Jurkat, Clone E6-1 (cell line): ENCODE data around the gene HOXA10.

Experiments used
- DNase-seq: peaks from one replicate; pipeline ENCODE4 v3.0.0-alpha.2; 2011; ENCODE audit warnings: low read depth, low spot score
- H3K4me3 ChIP-seq: 2 replicates; pipeline ENCODE4 v1.5.1; 2011; ENCODE audit warnings: mild to moderate bottlenecking, low read length, control low read depth, moderate library complexity

Gene HOXA10

GRCh38 chr7:27182285-27182841 lies 8.2 kb upstream of the HOXA10 start:
- H3K4me3 ChIP-seq = no peak overlapping the region

DNA sequence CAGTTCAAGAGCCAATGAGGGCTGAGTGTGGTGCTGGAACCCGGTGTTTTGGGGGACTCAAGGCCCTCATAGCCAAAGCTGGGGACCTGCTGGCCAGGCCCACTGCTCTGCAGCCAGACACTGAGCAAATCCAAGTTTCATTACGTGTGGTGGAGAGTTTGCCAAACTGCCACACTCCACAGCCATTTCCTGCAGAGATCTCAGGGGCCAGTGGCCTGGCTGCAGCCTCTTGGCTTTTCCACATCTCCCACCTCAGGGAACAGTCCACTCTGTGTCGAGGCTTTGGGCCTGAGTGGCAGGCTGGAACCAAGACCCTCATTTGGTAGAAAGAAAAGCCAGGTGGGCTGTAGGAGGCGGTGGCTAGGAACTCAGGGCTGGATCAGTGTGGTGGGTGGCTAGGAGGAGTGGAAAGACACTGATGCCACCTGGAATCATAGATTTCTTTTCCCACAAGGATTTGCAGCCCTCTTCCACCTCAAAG lies 7.7 kb upstream of the HOXA10 start:
- no peak for DNase-seq
- H3K4me3 ChIP-seq = no peak overlapping the region

More at GRCh38 chr7:27182285-27182841, 8.2 kb upstream of the HOXA10 start:
- no peak for DNase-seq

GRCh38 chr7:27180431-27181420 lies 6.6 kb upstream of the HOXA10 start:
- no peak for DNase-seq
- no peak overlapping the region for H3K4me3 ChIP-seq

- peak; percentile 31 for DNase-seq
- no peak overlapping the region for H3K4me3 ChIP-seq
These were observed 5.6 kb upstream of the HOXA10 start for GRCh38 chr7:27179503-27180430.

DNA sequence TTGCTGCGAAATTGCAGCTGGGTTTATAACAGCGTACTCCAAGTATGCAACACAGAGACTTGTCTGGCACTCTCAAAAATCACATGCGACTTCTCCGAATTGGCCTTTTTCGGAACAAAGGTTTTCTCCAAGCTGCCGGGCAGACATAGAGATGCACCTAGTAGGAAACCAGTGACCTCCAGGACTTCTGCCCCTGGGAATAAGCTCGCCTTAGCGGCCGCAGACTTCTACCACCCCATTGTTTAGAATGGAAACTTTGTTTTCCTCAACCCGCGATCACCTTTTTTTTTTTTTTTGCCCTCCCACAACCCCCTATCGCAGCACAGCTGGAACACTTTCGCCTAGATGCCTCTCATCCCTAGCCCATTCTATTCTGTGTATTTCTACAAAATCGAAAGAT lies 4.9 kb upstream of the HOXA10 start:
- no peak for DNase-seq
- no peak overlapping the region for H3K4me3 ChIP-seq

DNA sequence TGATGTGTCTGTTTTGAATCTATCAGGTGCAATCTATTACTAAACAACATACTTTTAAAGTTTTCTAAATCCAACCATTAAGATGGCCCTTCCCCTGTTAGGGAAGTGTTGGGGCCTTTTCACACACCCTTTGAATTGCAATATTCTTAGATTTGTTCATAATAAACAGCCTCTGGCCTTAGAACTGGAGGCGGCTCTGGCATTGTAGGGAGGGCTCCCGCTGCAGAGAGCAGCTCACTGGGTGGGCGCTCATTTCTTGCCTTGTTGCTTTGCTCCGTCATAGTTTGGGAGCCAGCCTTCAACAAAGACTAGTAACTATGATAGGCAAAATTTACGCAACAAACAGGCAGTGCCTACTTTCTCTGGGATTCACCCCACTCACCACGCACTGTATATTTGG lies 4.2 kb upstream of the HOXA10 start:
- H3K4me3 ChIP-seq = no peak overlapping the region

DNA sequence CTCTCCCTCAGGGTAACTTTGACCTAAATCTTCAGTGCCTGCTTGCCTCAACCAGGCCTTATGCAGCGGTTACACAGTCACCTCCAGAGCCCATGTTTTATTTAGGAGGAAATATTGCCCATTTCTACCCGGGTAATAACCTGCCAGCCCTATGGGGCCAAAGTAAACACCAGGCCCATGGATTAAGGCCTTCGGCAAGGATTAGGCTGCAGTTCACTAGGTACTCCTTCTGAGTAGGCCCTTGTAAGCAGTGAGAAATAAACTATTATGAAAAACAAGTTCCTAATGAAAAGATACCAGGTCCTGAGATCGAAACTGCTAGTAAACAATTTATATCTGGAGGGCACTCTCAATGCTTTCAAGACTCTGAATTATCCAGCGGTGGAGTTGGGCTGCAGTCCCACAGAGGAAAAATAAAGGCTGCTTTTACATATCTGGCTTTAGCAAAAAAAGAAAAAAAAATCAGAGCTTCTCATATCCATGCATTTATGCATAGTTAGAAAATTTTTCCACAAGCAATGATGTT lies 3.7 kb upstream of the HOXA10 start:
- no peak overlapping the region for H3K4me3 ChIP-seq
- no peak for DNase-seq

More for the DNA sequence above, 4.2 kb upstream of the HOXA10 start:
- no peak for DNase-seq

- no peak overlapping the region for H3K4me3 ChIP-seq
These were observed 3.1 kb upstream of the HOXA10 start for GRCh38 chr7:27176962-27177794.

DNA sequence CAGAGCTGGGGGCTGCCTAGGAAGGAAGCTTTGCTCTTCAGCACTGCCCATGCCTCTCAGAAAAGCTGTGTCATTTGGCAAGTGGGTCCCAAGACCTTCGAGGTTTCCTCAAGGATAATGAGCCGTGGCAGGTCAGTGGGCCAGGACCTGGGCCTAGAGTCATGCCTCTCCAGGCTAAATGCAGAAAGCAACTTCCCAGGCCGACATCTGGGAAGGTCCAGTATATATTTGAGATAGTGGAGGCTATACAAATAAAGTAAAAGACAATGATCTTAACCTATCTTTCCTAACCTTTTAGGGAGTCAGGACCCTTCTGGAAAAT lies 2.4 kb upstream of the HOXA10 start:
- no peak overlapping the region for H3K4me3 ChIP-seq
- DNase-seq = no peak

More at GRCh38 chr7:27176962-27177794, 3.1 kb upstream of the HOXA10 start:
- no peak for DNase-seq

GRCh38 chr7:27175626-27176523 lies 1.8 kb upstream of the HOXA10 start:
- DNase-seq = no peak
- H3K4me3 ChIP-seq = no peak overlapping the region

DNA sequence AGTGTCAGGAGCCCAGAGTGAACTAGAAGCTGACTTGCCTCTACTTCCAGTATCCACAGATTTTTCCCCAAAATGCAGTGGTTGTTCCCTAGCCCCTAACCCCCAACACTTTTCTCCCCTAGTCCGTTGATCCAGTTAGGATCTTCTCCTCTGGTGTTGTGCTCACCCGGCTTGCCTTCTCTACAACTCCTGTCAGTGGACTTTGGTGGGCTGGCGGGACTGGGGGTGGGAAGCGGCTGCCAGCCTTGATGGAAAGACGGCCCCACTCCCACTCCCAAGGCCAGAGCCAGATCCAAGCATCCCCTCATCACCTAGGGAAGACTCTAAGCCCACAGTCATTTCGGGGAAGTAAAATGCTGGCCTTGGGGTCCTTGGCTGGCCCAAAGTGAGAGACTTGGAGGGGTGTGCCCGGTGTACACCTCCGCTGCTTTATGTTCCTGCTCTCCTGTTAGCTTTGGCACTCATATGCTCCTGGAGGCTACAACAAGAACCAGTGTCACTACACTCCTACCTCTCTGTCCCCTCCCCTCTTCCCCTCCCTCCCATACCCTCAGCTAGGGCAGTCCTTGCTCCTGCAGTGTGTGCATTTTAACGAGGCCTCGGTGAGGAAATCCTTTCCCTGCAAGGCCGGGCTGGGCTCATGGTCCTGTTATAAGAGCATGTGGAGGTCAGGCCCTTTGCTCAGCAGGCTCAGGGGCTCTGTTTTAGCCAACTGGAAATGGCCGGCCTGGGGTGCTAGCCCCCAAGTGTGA lies 930 bp upstream of the HOXA10 start:
- DNase-seq = no peak
- no peak overlapping the region for H3K4me3 ChIP-seq

GRCh38 chr7:27173511-27173955 lies 587 bp downstream of the HOXA10 start:
- H3K4me3 ChIP-seq = no peak overlapping the region
- DNase-seq = no peak

DNA sequence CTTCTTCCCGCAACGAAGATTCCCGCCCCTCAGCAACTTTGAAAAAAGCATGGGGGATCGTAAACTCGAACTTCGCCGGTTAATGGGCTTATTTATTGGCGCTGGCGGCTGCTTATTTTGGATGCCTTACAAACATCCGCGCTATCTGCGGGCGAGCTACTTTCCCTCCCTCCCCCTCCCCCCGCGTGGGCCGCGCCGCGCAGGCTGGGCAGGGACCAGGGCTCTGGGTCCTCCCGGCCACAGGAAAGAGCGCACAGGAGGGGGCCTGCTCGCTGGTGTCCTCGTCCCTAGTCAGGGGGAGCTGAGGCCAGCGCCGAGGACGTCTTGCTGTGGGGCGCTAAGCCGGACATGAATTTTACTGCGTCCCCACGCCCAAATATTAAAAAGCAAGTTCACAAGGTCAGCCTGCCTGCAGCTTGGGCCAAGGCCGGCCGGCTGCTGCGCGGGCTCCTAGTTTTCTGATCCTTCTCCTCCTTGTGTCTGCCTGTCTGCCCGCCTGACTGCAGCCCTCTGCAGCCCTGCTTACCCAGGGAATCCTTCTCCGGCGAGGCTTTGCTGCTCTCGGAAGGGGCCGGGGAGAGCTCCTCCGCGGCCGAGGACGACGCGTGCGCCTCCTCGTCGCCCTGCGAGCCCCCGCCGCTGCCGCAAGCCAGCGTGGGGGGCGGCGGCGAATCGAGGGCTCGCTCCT lies 1.2 kb downstream of the HOXA10 start:
- DNase-seq = no peak
- H3K4me3 ChIP-seq = no peak overlapping the region

- no peak for DNase-seq
- H3K4me3 ChIP-seq = no peak overlapping the region
These were observed 1.8 kb downstream of the HOXA10 start for GRCh38 chr7:27172315-27172774.

- no peak overlapping the region for H3K4me3 ChIP-seq
- DNase-seq = no peak
These were observed 2.3 kb downstream of the HOXA10 start for GRCh38 chr7:27171637-27172314.

GRCh38 chr7:27171325-27171636 lies 2.8 kb downstream of the HOXA10 start:
- no peak for DNase-seq
- no peak overlapping the region for H3K4me3 ChIP-seq
